GM19452 (cell line): ENCODE data around the gene CCDC9B.

Experiments used
- ATAC-seq: cut with Tn5 transposase; IDR thresholded peaks from one replicate; pipeline ENCODE4 v1.9.1; 2021; ENCODE audit not compliant: unreplicated experiment

CCDC9B gene

GRCh38 chr15:40340740-40341400 lies at the start of gene CCDC9B:
Gene CCDC9B (minus strand): TSS chr15:40340939. CDS start chr15:40340819, 120 bp downstream.
- no peak for ATAC-seq

GRCh38 chr15:40389824-40390595 lies 49.3 kb upstream of the CCDC9B start:
- ATAC-seq, result no peak

- no peak for ATAC-seq
Observed at GRCh38 chr15:40388941-40389823, 48.4 kb upstream of the CCDC9B start.

GRCh38 chr15:40386480-40386879 lies 45.7 kb upstream of the CCDC9B start:
- ATAC-seq, result no peak

GRCh38 chr15:40382580-40383456 lies 42.1 kb upstream of the CCDC9B start, which contains the start of gene KNSTRN:
Gene KNSTRN (plus strand): TSS chr15:40382721. CDS start chr15:40382836, 115 bp downstream.
- peak; percentile 92 for ATAC-seq

GRCh38 chr15:40381818-40382529 lies 41.2 kb upstream of the CCDC9B start:
- ATAC-seq, result no peak

GRCh38 chr15:40380636-40381035 lies 39.9 kb upstream of the CCDC9B start:
- ATAC-seq, result no peak

- no peak for ATAC-seq
Observed at GRCh38 chr15:40379853-40380252, 39.1 kb upstream of the CCDC9B start.

GRCh38 chr15:40379374-40379773 lies 38.6 kb upstream of the CCDC9B start:
- ATAC-seq, result no peak

- ATAC-seq, result no peak
Observed at GRCh38 chr15:40377606-40378005, 36.9 kb upstream of the CCDC9B start.

GRCh38 chr15:40372981-40373380 lies 32.2 kb upstream of the CCDC9B start:
- no peak for ATAC-seq

GRCh38 chr15:40369971-40370370 lies 29.2 kb upstream of the CCDC9B start:
- ATAC-seq, result no peak

- no peak for ATAC-seq
Observed at GRCh38 chr15:40369474-40369869, 28.7 kb upstream of the CCDC9B start.

GRCh38 chr15:40368719-40369473 lies 28.2 kb upstream of the CCDC9B start:
- ATAC-seq, result no peak

GRCh38 chr15:40367686-40368611 lies 27.2 kb upstream of the CCDC9B start:
- ATAC-seq, result peak; percentile 83

GRCh38 chr15:40367371-40367685 lies 26.6 kb upstream of the CCDC9B start:
- ATAC-seq, result no peak

GRCh38 chr15:40366457-40367370 lies 26.0 kb upstream of the CCDC9B start:
- ATAC-seq, result no peak
